Liver (tissue), 9 donors: ENCODE measurements around the gene CTNNA2. TPM values are rescaled to one million over a fixed set of nuclear protein-coding genes. Genes with fewer than 3 reads are reported as not detected.

Source experiments
- DNase-seq: peaks from one replicate; pipeline ENCODE4 v3.0.0-alpha.2; 2017; ENCODE audit warnings: low spot score
- H3K27ac ChIP-seq, 2 donors: one replicate each; pipeline ENCODE4 v1.7.0; 2013; ENCODE audit warnings: inconsistent platforms in 2 of 2, low read length in 2 of 2, control low read depth in 1 of 2, low read depth in 1 of 2, mild to moderate bottlenecking in 1 of 2
- H3K27me3 ChIP-seq, 4 donors: one replicate each; pipeline versions ENCODE4 v1.6.1 to v1.7.0; 2013; ENCODE audit warnings: low read length in 3 of 4, inconsistent platforms in 1 of 4, mild to moderate bottlenecking in 1 of 4, moderate library complexity in 1 of 4; ENCODE audit not compliant: control insufficient read depth in 4 of 4, insufficient read depth in 4 of 4
- H3K36me3 ChIP-seq, 4 donors: one replicate each; pipeline versions ENCODE4 v1.6.1 to v1.7.0; 2013; ENCODE audit warnings: low read length in 3 of 4, mild to moderate bottlenecking in 3 of 4, low read depth in 1 of 4, moderate library complexity in 1 of 4; ENCODE audit not compliant: control insufficient read depth in 4 of 4, insufficient read depth in 3 of 4
- H3K4me1 ChIP-seq, 4 donors: one replicate each; pipeline versions ENCODE4 v1.6.1 to v1.7.0; 2013; ENCODE audit warnings: low read length in 3 of 4, mild to moderate bottlenecking in 3 of 4, moderate library complexity in 1 of 4; ENCODE audit not compliant: control insufficient read depth in 4 of 4, insufficient read depth in 4 of 4
- H3K4me3 ChIP-seq, 3 donors: one replicate each; pipeline versions ENCODE4 v1.6.1 to v1.7.0; 2013; ENCODE audit warnings: low read length in 3 of 3, control low read depth in 1 of 3, low read depth in 1 of 3, mild to moderate bottlenecking in 1 of 3
- H3K9ac ChIP-seq, 2 donors: one replicate each; pipeline ENCODE4 v1.7.0; 2013; ENCODE audit warnings: low read length in 2 of 2, mild to moderate bottlenecking in 2 of 2, moderate library complexity in 2 of 2, control low read depth in 1 of 2, low read depth in 1 of 2
- H3K9me3 ChIP-seq, 4 donors: one replicate each; pipeline versions ENCODE4 v1.6.1 to v1.7.0; 2013; ENCODE audit warnings: low read length in 3 of 4; ENCODE audit not compliant: control insufficient read depth in 4 of 4
- ATF3 ChIP-seq: IDR thresholded peaks from 2 replicates; pipeline ENCODE4 v1.6.1; 2016; ENCODE audit warnings: antibody characterized with exemption
- CTCF ChIP-seq: fragments of 150-350 bp; IDR thresholded peaks from 2 replicates; pipeline ENCODE4 v1.5.1; 2017; ENCODE audit warnings: improper control_type of control experiment, low read depth, low read length; ENCODE audit not compliant: missing input control
- EGR1 ChIP-seq, 2 donors: IDR thresholded peaks; 2 replicates each; pipeline ENCODE4 v1.6.1; 2016 to 2018; ENCODE audit warnings: antibody characterized with exemption in 2 of 2, low read depth in 2 of 2
- FOXA1 ChIP-seq: IDR thresholded peaks from 2 replicates; pipeline ENCODE4 v1.6.1; 2016; ENCODE audit warnings: antibody characterized with exemption
- FOXA2 ChIP-seq: IDR thresholded peaks from 2 replicates; pipeline ENCODE4 v1.6.1; 2016; ENCODE audit warnings: antibody characterized with exemption
- GABPA ChIP-seq, 2 donors: IDR thresholded peaks in 1 of 2; conservative IDR thresholded peaks in 1 of 2; 2 replicates each; pipeline ENCODE4 v1.6.1; 2016; ENCODE audit warnings: antibody characterized with exemption in 2 of 2, mild to moderate bottlenecking in 1 of 2, moderate library complexity in 1 of 2
- HNF4A ChIP-seq, 2 donors: conservative IDR thresholded peaks; 2 replicates each; pipeline ENCODE4 v1.6.1; 2016; ENCODE audit warnings: antibody characterized with exemption in 2 of 2, mild to moderate bottlenecking in 2 of 2
- HNF4G ChIP-seq: IDR thresholded peaks from 2 replicates; pipeline ENCODE4 v1.6.1; 2016; ENCODE audit warnings: antibody characterized with exemption
- JUND ChIP-seq, 2 donors: IDR thresholded peaks; 2 replicates each; pipeline ENCODE4 v1.6.1; 2016; ENCODE audit warnings: antibody characterized with exemption in 2 of 2
- MAX ChIP-seq: IDR thresholded peaks from 2 replicates; pipeline ENCODE4 v1.6.1; 2016; ENCODE audit warnings: antibody characterized with exemption
- NR2F2 ChIP-seq: IDR thresholded peaks from 2 replicates; pipeline ENCODE4 v1.6.1; 2016; ENCODE audit warnings: antibody characterized with exemption
- RAD21 ChIP-seq, 2 donors: IDR thresholded peaks; 2 replicates each; pipeline ENCODE4 v1.6.1; 2016; ENCODE audit warnings: antibody characterized with exemption in 2 of 2, mild to moderate bottlenecking in 2 of 2
- REST ChIP-seq: IDR thresholded peaks from 2 replicates; pipeline ENCODE4 v1.6.1; 2016; ENCODE audit warnings: antibody characterized with exemption, mild to moderate bottlenecking
- RXRA ChIP-seq, 2 donors: IDR thresholded peaks; 2 replicates each; pipeline ENCODE4 v1.6.1; 2017 to 2018; ENCODE audit warnings: antibody characterized with exemption in 2 of 2, mild to moderate bottlenecking in 1 of 2
- SP1 ChIP-seq: IDR thresholded peaks from 2 replicates; pipeline ENCODE4 v1.6.1; 2018; ENCODE audit warnings: antibody characterized with exemption, mild to moderate bottlenecking
- TAF1 ChIP-seq: conservative IDR thresholded peaks from 2 replicates; pipeline ENCODE4 v1.6.1; 2016; ENCODE audit warnings: antibody characterized with exemption, mild to moderate bottlenecking
- YY1 ChIP-seq: IDR thresholded peaks from 2 replicates; pipeline ENCODE4 v1.6.1; 2016; ENCODE audit warnings: antibody characterized with exemption, mild to moderate bottlenecking
- ZBTB33 ChIP-seq: IDR thresholded peaks from 2 replicates; pipeline ENCODE4 v1.6.1; 2016; ENCODE audit warnings: antibody characterized with exemption
- WGBS: extraction: QIAGEN DNeasy Blood & Tissue Kit; methylation state at CpG from one replicate; pipeline ENCODE4 v1.1.7; 2013; 5-methylcytosine and 5-hydroxymethylcytosine counted together
- polyA plus RNA-seq, 2 donors: library from polyadenylated mRNA; stranded (reverse) in 1 of 2; unstranded in 1 of 2; fragments of 200-250 nt in 1 of 2; fragments of >200 nt in 1 of 2; fragmentation: Nextera tagmentation in 1 of 2; extraction: Ambion mirVana in 1 of 2; gene quantifications; one replicate each; pipeline versions ENCODE4 v1.2.1 to v1.2.3, GENCODE V29; 2013 to 2015
- total RNA-seq, 2 donors: library from RNA; depleted of rRNA; stranded (reverse); fragments of >200 nt; gene quantifications; one replicate each; pipeline ENCODE4 v1.2.3, GENCODE V29; 2014
- donor health status: healthy.
- donor health status: healthy.
- donor health status: healthy.
- donor health status: healthy.
- donor health status: healthy.

CTNNA2 gene
- total and polyA plus RNA-seq, 4 donors: 0.05 TPM; not detected in 3

GRCh38 chr2:80256782-80257167 is 743.9 kb downstream of the CTNNA2 start:
- DNase-seq: no peak
- WGBS: 57% methylated on average over 3 of the region's 3 CpGs
- Histone ChIP-seq H3K36me3 (no peaks in the 10 kb centered on the region), H3K27me3 (peaks cover 0 to 6% (median 0%) of the 10 kb centered on the region in 4 donors), H3K9me3 (no peaks in the 10 kb centered on the region), H3K27ac (no peak overlapping the region), H3K4me1 (no peaks in the 10 kb centered on the region), H3K4me3 (no peak overlapping the region), H3K9ac (no peak overlapping the region)
- TF ChIP-seq TAF1 (no peak), REST (no peak)

GRCh38 chr2:80257450-80257849 is 744.6 kb downstream of the CTNNA2 start:
- TF ChIP-seq GABPA (IDR thresholded peaks at IDR 0.05 in 1 of 2, conservative IDR thresholded peaks at IDR 0.05 in 1 of 2): no peak
- no peak for TF ChIP-seq SP1
- no peak for TF ChIP-seq RXRA (IDR thresholded peaks at IDR 0.05)
- no peak for TF ChIP-seq FOXA2
- no peak for TF ChIP-seq HNF4A (conservative IDR thresholded peaks at IDR 0.05)
- no peak for TF ChIP-seq FOXA1
- no peak for TF ChIP-seq RAD21 (IDR thresholded peaks at IDR 0.05)
- no peak for TF ChIP-seq TAF1
- TF ChIP-seq HNF4G: no peak
- no peak for TF ChIP-seq NR2F2
- TF ChIP-seq YY1: no peak
- no peak for TF ChIP-seq MAX
- no peak for TF ChIP-seq ATF3
- TF ChIP-seq ZBTB33: no peak
- TF ChIP-seq REST: no peak
- no peak for TF ChIP-seq JUND (IDR thresholded peaks at IDR 0.05)
- no peak for TF ChIP-seq CTCF
- TF ChIP-seq EGR1 (IDR thresholded peaks at IDR 0.05; ENCODE audit: low read depth in 2 of 2): no peak
- WGBS: 90% methylated on average over 4 of the region's 4 CpGs
- H3K36me3 ChIP-seq: no peaks in the 10 kb centered on the region
- H3K27me3 ChIP-seq: peaks cover 0 to 6% (median 0%) of the 10 kb centered on the region in 4 donors
- H3K4me3 ChIP-seq: no peak overlapping the region
- no peak overlapping the region for H3K9ac ChIP-seq
- H3K27ac ChIP-seq: no peak overlapping the region
- no peaks in the 10 kb centered on the region for H3K4me1 ChIP-seq
- no peak for DNase-seq
- no peaks in the 10 kb centered on the region for H3K9me3 ChIP-seq
